HT-29 (cell line): Measurements from ENCODE around the gene NTN4. TPM values are rescaled to one million over a fixed set of nuclear protein-coding genes. Genes with fewer than 3 reads are reported as not detected.
A peak's percentile ranks its signal among the peaks of the same experiment; 100 is the strongest.
"Not testable (repeated sequence)": the region's sequence is repeated elsewhere in the genome, so short reads cannot be mapped to it uniquely, and the experiment has no call there.

Source experiments
- DNase-seq: peaks from one replicate; pipeline ENCODE4 v3.0.0-alpha.2; 2015; ENCODE audit warnings: low spot score
- total RNA-seq: library from RNA; depleted of rRNA; stranded (reverse); fragments of >200 nt; shearing (Covaris generic); gene quantifications from 2 replicates; pipeline ENCODE4 v1.2.3, GENCODE V29; 2014

Gene NTN4
- total RNA-seq, 1 experiment from 2014 or later, result 18.1 TPM

DNA sequence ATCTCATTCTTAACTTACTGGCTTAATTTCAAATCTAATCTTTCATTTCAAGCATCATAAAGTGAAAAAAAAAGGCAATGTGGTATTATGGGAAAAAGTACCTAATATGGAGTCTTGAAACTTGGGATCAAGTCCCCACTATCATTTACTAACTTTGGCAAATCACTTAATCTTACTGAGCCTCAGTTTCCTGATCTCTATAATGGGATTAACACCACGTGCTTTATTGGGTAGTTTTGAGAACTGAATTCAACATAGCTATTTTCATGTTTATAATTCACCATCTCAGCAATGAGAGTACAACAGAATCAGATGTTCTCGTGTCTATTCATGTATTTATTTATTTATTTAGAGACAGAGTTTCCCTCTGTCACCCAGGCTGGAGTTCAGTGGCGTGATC lies 78.3 kb downstream of the NTN4 start:
- no peak for DNase-seq

DNA sequence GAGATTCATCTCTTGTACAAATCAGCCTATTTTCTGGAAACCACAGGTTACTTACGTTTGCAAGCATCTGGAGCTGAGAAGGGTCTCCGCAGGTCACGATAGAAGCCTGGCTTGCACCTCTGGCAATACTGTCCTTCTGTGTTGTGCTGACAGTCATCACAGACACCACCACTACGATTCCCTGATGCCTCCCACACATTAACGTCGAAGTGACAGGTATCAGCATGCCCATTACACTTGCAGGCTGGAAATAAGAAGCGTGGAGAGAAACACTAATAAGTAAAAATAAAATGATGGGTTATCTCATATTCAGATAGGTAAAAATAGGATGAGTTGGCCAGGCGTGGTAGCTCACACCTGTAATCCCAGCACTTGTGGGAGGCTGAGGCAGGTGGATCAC lies 80.2 kb downstream of the NTN4 start:
- DNase-seq, result no peak

DNA sequence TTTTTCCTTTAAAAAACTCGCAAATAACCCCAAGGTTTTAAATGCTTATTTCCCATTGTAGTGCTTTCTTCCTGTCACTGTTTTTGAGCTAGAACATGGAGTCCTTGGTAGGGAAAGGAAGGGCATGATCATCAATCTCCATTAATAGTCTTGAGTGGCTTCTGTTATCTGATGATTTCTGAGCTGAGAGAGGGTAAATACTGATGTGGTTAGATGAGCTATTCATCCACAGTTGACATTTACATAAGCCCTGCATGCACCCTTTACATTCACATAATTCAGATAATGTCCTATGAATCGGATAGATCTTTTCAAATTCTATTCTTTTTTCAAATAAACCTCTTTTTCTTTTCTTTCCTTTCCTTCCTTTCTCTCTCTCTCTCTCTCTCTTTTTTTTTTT lies 81.4 kb downstream of the NTN4 start:
- DNase-seq, result no peak

DNA sequence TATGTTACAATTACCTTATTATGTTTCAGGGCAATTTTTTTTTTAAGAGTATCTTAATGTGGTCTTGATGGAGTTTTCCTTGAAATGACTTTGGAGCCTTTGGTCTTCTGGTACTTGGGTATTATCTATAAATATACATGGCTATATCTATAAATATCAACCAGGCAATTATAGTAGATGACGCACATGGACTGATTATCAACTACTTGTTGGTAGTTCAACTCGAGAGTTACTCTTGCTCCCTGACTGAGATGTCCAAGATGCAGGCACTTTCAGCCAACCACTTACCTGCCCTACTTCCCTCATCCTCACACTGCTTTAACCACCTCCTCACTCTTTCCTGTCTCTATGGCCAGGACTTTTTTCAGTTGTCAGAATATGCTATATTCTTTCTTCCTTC lies 85.4 kb downstream of the NTN4 start:
- DNase-seq, result no peak

DNA sequence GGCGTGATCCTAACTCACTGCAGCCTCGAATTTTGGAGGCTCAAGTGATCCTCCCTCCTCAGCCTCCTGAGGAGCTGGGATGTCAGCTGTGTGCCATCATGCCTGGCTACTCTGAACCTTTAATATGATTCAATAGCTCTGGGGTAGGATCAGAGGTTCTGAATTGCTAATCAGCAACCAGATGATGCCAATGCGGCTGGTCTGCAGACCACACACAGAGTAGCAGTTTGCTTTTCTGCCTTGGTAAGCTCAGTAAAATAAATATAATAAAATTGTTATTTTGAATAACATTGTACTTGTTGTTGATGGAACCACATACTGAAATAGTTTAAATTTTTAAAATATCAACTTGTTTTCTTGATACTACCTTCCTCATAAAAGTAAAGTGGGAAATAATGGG lies 86.6 kb downstream of the NTN4 start:
- DNase-seq, result no peak

DNA sequence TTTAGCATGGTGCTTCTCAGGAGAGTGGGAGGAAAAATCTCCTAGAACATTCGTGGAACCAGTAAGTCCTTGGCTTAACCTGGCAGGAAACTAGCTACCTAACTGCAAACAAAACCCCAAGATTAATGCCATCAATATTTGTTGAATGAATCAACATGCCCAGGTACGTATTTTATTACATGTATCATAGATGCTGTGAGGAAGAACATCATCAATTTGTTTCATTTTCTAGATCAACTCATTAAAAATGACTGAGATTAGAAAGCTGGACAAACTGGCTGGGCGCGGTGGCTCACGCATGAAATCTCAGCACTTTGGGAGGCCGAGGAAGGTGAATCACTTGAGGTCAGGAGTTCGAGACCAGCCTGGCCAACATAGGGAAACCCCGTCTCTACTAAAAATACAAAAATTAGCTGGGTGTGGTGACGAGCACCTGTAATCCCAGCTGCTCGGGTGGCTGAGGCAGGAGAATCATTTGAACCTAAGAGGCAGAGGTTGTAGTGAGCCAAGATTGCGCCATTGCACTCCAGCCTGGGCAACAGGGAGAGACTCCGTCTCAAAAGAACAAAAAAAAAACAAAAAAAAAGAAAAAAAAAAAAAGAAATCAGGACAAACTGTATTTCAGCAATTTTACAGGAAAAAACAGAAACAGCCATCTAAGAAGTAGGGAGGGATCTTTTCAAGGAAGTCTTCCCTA lies 88.7 kb downstream of the NTN4 start:
- DNase-seq, result peak; percentile 48

DNA sequence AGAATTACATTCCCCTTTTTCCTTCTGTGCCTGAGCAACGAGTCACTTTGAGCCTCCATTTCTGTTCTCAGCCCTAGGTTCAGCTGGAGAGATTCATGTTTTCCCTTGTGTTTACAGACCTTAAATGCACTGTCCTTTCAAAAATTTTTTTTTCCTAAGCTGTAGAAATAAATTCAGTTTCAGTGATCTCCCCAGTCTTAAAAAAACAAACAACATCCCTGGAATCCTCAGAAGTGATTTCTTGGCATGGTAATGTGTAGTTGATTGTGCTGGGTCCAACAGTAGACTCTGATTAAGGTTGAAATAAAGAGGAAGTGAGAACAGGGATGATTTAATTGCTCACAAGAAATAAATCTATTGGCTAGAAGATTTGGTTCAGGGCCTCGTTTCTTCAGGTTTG lies 89.3 kb downstream of the NTN4 start:
- DNase-seq, result no peak

DNA sequence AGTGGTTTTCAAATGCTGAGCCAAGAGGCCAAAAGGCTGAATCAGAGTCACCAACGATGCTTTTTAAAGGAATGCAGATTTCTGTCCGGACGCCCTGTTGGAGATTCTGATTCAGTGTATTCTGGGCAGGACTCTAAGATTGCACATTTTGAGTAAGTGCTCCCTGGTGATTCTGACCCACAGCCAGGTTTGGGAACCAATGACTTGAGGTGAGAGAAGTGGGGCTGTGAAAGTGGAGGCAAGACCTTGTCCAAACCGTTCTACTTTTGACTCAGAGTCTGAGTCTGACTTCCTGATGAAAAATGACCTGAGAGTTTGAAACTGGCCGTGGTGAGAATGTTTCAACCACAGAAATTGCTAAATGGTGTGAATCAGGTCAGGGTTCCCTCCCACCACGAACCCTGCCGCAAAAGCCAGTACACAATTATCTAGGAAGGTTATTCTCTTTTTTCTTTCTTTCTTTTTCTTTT lies 90.2 kb downstream of the NTN4 start:
- no peak for DNase-seq

DNA sequence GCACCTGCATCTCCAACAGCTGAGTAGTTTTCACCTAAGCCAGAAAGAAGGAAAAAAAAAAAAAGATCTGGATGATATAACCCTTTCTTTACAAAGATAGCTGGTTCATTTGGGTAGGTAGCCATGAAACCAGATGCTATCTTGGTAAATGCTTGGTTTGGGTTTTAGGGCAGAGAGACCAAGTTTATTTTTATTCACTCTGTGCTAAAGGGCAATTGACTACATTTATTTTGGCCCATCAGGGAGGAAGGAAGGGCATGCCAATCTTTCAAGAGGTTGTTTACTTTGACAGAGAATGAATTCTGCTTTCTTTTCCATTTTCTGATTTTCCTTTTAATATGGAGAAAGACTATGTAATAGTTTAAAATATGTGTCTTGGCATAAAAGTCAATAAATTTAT lies 91.0 kb downstream of the NTN4 start:
- DNase-seq, result no peak

DNA sequence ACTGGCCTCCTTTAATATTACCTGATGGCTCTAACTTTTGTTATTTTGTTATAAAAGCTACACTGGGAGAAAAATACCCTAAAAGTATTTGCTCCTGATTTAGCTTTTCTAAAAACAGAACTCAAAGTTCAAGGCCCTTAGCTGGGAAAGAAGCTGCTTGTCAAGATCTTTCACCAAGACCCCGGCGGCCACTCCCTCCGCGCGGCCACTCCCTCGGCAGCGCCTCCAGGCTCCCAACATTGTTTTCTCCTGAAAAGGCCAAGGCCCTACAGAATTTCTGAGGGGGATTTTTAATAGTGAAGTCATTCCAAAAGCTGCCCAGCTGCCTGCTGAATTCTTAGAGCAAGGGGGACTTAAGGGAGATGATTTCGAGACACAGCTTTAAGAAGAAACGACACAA lies 96.4 kb downstream of the NTN4 start:
- DNase-seq, result no peak

DNA sequence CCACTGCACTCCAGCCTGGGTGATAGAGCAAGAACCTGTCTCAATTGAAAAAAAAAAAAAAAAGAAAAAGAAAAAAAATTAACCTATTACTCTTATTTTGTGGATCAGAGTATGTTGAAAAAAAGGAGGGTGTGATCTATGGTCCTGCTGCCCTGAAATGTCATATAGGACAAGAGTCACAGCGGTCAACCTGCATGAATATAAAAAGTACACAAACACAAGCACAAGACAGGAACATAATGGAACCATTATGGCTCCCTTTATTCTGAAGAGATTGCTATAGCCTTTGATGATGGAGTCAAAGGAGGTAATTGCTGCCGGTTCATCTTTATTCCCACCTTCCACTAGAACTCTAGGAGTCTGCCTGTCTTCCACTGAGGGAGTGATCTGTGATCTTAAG lies 96.9 kb downstream of the NTN4 start:
- DNase-seq, result no peak

DNA sequence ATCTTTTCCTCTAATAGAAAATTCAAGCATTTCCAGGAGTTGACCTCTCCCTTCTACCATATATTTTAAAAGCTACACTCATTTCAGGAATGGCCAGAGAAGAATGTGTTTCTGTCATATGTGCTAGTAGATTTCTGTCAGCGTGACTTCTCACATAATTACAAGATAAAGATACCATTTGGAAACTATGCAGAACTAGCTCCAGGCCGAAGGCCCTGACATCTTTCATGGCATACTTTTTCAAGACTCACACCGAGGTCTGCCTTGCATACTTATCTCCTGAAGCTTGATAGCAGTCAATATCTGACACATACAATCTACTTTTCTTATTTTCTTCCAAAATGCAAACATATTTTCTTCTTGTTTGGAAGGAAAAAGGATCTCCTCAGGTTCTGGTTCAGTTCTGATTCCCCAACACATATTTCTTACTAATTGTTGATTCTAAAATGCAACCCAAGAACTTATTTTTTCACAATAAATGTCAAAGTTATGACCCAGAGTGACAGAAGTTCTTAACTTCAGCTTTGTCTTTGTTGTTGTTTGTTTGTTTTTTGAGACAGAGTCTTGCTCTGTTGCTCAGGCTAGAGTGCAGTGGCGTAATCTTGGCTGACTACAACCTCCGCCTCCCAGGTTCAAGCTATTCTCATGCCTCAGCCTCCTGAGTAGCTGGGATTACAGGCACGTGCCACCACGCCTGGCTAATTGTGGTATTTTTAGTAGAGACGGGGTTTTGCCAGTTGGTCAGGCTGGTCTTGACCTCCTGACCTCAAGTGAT lies 99.5 kb downstream of the NTN4 start:
- DNase-seq, result no peak

DNA sequence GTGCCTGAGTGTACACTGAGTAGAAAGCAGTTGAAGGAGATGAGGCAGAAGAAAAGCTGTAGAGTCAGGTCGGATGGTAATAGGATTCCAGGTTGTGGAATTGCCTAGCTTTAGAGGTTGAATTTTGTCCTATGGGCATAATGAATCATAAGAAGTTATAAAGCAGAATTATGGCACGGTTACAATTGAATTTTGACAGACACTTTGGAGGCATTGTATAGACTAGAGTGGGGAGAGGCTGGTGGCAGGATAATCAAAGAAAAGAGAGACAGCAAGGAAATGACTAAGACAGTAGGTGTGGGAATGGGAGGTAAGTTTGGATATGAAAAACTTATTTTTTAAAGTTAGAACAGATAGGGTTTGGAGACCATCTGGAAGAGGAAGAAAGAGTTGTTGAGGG lies 102.6 kb downstream of the NTN4 start:
- no peak for DNase-seq

DNA sequence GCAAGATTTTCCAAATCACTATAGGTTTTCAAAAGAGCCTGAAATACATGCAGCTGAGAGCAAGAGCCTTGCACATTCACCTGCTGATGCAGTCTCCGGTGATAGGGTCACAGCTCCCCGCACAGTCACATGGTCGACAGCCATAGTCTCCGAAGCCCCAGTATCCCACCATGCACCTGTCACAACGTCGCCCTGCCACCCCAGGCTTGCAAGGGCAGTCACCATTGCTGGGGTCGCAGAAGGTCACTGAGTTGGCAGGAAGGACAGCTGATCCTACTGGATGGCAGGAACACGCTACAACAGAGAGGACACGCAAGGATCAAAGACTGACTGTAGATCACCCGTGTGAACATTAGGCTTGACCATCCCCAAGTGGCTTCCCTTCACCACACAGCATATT lies 107.1 kb downstream of the NTN4 start:
- DNase-seq, result no peak

DNA sequence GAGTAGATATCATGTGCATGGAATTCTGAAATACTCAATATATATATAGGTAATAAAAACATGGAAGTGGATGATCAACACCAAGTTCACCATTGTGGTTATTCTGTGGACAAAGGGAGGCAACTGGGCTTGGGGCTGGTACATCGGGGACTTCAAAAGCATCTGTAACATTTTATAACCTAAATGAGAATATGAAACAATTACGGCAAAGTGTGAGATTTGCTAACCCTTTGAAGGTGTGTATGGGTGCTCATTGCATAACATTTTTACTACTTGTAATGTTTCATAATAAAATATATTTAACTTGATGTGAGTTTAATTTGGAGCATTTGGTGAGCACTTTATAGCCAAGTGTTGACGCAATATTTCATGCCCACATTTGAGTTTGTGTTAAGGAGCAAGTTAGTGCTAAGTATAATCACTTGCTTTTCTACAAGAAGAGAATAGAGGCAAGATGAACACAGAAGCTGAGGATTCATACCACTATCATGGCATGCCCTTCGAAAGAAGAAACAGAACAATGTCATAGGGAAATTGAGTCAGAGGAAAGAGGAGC lies 109.3 kb downstream of the NTN4 start:
- DNase-seq, result no peak

DNA sequence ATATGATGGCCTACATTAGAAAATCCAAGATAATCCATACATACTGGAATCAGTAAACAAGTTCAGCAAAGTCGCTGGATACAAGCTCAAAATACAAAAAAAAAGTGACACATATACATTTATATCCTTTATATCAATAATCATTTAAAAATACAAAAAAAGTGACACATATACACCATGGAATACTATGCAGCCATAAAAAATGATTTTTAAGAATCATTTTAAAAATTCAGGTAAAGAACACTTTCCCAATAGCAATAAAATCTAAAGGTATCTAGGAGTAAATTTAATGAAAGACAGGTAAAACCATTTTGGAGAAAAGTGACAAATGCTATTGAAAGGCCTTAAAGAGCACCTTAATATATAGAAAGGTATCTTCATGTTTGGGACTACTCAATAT lies 111.9 kb downstream of the NTN4 start:
- DNase-seq, result no peak

DNA sequence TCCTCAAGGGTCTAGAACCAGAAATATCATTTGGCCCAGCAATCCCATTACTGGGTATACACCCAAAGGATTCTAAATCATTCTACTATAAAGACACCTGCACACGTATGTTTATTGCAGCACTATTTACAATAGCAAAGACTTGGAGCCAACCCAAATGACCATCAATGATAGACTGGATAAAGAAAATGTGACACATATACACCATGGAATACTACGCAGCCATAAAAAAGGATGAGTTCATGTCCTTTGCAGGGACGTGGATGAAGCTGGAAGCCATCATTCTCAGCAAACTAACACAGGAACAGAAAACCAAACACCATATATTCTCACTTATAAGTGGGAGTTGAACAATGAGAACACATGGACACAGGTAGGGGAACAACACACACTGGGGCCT lies 112.8 kb downstream of the NTN4 start:
- not testable (repeated sequence) for DNase-seq

DNA sequence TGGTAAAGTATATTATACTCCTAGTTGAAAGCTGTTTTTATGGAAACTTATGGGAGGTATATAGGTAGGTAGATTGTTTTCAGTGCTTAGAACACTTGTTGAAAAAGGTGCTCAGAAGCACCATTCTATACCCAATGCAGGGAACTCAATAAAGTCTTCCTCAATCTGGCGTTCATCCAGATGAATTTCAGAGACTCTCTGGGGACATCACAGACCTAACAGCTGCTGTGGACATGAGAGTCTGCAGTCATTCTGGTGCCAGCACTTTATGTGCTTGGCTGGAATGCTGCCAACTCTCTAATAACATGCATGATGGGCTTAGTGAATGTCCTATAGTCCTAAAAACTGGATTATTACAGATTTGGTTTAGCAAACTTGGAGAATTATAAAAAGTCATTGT lies 115.9 kb downstream of the NTN4 start:
- DNase-seq, result peak; percentile 69

DNA sequence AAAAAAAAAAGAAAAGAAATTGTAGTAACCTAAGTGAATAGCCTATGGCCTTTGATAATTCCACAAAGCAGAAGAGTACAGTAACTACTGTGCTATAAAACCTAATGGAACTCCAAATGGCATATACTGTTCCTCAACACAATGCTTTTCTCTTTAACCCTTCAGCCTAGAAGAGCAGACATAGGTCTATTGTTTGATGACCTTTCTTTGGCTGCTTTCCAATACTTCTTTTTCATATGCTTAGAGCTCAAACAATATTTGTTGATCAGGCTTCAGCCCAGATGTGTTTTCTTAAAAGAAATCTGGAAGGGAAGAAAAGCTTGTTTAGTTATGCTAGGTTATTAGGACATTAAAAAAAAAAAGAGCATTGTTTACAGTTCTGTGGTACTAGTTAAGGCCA lies 116.4 kb downstream of the NTN4 start:
- peak; percentile 27 for DNase-seq

DNA sequence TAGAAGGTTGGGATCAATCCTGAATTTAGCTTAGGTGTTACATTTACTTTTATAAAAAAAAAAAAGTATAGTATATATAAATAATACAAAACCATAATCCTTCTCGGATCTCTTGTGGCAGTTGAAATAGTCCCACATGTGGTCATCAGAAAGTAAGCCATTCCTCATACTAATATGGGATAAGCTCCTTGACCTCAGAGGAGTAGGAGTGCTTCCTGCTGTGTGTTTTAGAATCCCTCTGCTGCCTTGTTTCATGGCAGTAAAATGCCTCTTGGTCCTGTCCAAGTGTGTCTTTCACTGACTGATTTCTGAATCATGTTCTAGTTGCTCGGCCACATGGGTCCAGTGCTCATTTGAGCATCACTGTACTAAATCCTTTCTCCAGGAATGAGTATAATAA lies 117.0 kb downstream of the NTN4 start:
- DNase-seq, result no peak

DNA sequence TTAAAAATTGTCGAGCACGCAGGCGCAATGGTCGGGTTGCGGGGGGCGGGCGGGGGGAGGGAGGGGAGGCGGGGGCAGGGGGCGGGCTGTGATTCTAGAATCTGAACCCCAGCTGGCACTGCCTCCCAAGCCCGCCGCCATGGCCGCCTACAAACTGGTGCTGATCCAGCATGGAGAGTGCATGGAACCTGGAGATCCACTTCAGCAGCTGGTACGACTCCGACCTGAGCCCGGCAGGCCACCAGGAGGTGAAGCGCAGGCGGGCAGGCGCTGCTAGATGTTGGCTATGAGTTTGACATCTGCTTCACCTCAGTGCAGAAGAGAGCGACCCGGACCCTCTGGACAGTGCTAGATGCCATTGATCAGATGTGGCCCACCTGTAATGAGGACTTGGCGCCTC lies 118.4 kb downstream of the NTN4 start:
- no peak for DNase-seq

DNA sequence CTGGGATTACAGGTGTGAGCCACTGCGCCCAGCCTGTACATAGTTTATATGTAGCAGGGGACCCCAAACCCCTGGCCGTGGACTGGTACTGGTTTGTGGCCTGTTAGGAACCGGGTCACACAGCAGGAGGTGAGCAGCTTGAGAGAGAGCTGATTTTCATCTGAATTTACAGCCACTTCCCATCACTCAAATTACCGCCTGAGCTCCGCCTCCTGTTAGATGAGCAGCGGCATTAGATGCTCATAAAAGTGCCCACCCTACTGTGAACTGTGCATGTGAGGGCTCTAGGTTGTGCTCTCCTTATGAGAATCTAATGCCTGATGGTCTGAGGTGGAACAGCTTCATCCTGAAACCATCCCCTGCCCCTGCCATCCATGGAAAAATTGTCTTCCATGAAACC lies 119.3 kb downstream of the NTN4 start:
- no peak for DNase-seq

DNA sequence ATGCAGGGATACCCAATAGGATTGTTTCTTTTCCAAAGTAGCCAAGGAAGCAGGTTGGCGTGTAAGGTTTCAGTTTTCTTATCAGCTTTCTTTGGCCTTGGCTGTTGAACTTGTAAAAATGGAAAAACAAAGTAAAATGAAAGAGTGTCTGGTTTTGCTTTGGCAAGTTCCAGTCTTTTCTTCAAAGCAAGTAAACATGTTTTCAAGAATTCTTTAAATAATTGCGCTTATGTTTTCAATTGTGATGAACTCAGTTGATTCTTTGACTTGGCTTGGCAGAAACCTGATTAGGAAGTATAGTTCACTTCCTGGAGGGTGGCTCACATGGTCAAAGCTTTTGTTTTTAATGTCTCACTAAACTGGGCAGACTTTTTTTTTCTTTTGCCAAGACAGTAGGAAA lies 127.0 kb downstream of the NTN4 start:
- no peak for DNase-seq
